ENCODE results near the gene ARHGAP27. TPM values are rescaled to one million over a fixed set of nuclear protein-coding genes. Genes with fewer than 3 reads are reported as not detected.

The ARHGAP27 gene
- total and polyA plus RNA-seq, 2 of the 13 experiments (the other 11 are each of a cell fraction or from before 2014, with no cell fraction given) = 15.5 to 18.9 TPM

GRCh38 chr17:45431531-45432404 is 902 bp downstream of the ARHGAP27 start (continued):
- no peak for TF ChIP-seq AFF4 (CRISPR knock-in tag; IDR thresholded peaks at IDR 0.05)
- 0 out of 2 replicates have a peak, but pooled peaks have one; percentile 80 for TF ChIP-seq NFATC3 (CRISPR knock-in tag; IDR thresholded peaks at IDR 0.05)
- TF ChIP-seq ZMYM2 (CRISPR knock-in tag; IDR thresholded peaks at IDR 0.05) = no peak
- no peak for TF ChIP-seq BORCS8-MEF2B (CRISPR knock-in tag; IDR thresholded peaks at IDR 0.05)
- TF ChIP-seq PRDM10 (CRISPR knock-in tag; IDR thresholded peaks at IDR 0.05; ENCODE audit: low read depth) = peak; percentile 83
- peak; percentile 9; the same call in 1 of the 2 replicates for TF ChIP-seq ZBTB2 (CRISPR knock-in tag; IDR thresholded peaks at IDR 0.05; ENCODE audit: low read depth)
- no peak; the same call in 1 of the 2 replicates for TF ChIP-seq KMT2A (CRISPR knock-in tag; IDR thresholded peaks at IDR 0.05)
- no peak for TF ChIP-seq ZNF232 (CRISPR knock-in tag; IDR thresholded peaks at IDR 0.05; ENCODE audit: borderline replicate concordance)
- TF ChIP-seq ZNF335 (CRISPR knock-in tag; IDR thresholded peaks at IDR 0.05) = 0 out of 2 replicates have a peak, but pooled peaks have one; percentile 6
- peak; percentile 66; the same call in 1 of the 2 replicates for TF ChIP-seq ZC3H13 (CRISPR knock-in tag; IDR thresholded peaks at IDR 0.05)
- no peak for TF ChIP-seq ZZZ3 (CRISPR knock-in tag; IDR thresholded peaks at IDR 0.05; ENCODE audit: borderline replicate concordance)
- TF ChIP-seq ZBTB7A (CRISPR knock-in tag; IDR thresholded peaks at IDR 0.05) = no peak
- TF ChIP-seq HOXA7 (CRISPR knock-in tag; IDR thresholded peaks at IDR 0.05) = no peak
- no peak for TF ChIP-seq IKZF1 (IDR thresholded peaks at IDR 0.05)
- no peak for TF ChIP-seq SIN3A (IDR thresholded peaks at IDR 0.05; ENCODE audit: borderline replicate concordance, low read depth, low read length)
- TF ChIP-seq ZNF781 (CRISPR knock-in tag; IDR thresholded peaks at IDR 0.05; ENCODE audit: borderline replicate concordance, not compliant biosample characterization) = no peak
- TF ChIP-seq ADNP (CRISPR knock-in tag; IDR thresholded peaks at IDR 0.05) = no peak
- no peak for TF ChIP-seq NR2F6 (IDR thresholded peaks at IDR 0.05)
- no peak for TF ChIP-seq NR2F6 (CRISPR knock-in tag; IDR thresholded peaks at IDR 0.05)
- TF ChIP-seq, protein P1, sequence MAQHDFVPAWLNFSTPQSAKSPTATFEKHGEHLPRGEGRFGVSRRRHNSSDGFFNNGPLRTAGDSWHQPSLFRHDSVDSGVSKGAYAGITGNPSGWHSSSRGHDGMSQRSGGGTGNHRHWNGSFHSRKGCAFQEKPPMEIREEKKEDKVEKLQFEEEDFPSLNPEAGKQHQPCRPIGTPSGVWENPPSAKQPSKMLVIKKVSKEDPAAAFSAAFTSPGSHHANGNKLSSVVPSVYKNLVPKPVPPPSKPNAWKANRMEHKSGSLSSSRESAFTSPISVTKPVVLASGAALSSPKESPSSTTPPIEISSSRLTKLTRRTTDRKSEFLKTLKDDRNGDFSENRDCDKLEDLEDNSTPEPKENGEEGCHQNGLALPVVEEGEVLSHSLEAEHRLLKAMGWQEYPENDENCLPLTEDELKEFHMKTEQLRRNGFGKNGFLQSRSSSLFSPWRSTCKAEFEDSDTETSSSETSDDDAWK (CRISPR knock-in tag; IDR thresholded peaks at IDR 0.05) = no peak

All from HepG2 (cell line).